Measurements from ENCODE around the gene CNGA1.

GRCh38 chr4:47968847-47969246, 47.6 kb downstream of the CNGA1 start:
- TF ChIP-seq, protein P1, sequence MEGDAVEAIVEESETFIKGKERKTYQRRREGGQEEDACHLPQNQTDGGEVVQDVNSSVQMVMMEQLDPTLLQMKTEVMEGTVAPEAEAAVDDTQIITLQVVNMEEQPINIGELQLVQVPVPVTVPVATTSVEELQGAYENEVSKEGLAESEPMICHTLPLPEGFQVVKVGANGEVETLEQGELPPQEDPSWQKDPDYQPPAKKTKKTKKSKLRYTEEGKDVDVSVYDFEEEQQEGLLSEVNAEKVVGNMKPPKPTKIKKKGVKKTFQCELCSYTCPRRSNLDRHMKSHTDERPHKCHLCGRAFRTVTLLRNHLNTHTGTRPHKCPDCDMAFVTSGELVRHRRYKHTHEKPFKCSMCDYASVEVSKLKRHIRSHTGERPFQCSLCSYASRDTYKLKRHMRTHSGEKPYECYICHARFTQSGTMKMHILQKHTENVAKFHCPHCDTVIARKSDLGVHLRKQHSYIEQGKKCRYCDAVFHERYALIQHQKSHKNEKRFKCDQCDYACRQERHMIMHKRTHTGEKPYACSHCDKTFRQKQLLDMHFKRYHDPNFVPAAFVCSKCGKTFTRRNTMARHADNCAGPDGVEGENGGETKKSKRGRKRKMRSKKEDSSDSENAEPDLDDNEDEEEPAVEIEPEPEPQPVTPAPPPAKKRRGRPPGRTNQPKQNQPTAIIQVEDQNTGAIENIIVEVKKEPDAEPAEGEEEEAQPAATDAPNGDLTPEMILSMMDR (IDR thresholded peaks at IDR 0.05 in 8 of 11, conservative IDR thresholded peaks at IDR 0.05 in 3 of 11): no peak
- TF ChIP-seq POLR2AphosphoS5 (IDR thresholded peaks at IDR 0.05) (no peak), POLR2A (IDR thresholded peaks at IDR 0.05) (no peak)

Measured in spleen (tissue), 7 donors.